Neural progenitor cell (in vitro differentiated cells): Measurements from ENCODE around the gene PRPF31. TPM values are rescaled to one million over a fixed set of nuclear protein-coding genes. Genes with fewer than 3 reads are reported as not detected.
A peak's percentile ranks its signal among the peaks of the same experiment; 100 is the strongest.

Source experiments
- DNase-seq: peaks from one replicate; pipeline ENCODE4 v3.0.0-alpha.2; 2016; ENCODE audit warnings: low spot score
- H2AFZ ChIP-seq: fragments of 200-600 bp; sonication (generic); replicated peaks from 2 replicates; pipeline ENCODE4 v1.6.1; 2016; ENCODE audit warnings: antibody characterized with exemption
- H3F3A ChIP-seq: fragments of 200-600 bp; sonication (generic); 2 replicates; pipeline ENCODE4 v1.6.1; 2016; ENCODE audit warnings: antibody characterized with exemption, low read depth
- H3K27ac ChIP-seq: fragments of 200-600 bp; sonication (generic); 2 replicates; pipeline ENCODE4 v1.5.1; 2016; ENCODE audit warnings: mild to moderate bottlenecking
- H3K27me3 ChIP-seq: fragments of 200-600 bp; sonication (generic); 2 replicates; pipeline ENCODE4 v1.6.1; 2016; ENCODE audit warnings: mild to moderate bottlenecking, moderate library complexity
- H3K36me3 ChIP-seq: fragments of 200-600 bp; sonication (generic); 2 replicates; pipeline ENCODE4 v1.5.1; 2016
- H3K4me1 ChIP-seq: fragments of 200-600 bp; sonication (generic); 2 replicates; pipeline ENCODE4 v1.6.1; 2016; ENCODE audit warnings: mixed run types
- H3K4me2 ChIP-seq: fragments of 200-600 bp; sonication (generic); 2 replicates; pipeline ENCODE4 v1.6.1; 2016
- H3K4me3 ChIP-seq: fragments of 200-600 bp; sonication (generic); 2 replicates; pipeline ENCODE4 v1.5.1; 2016
- H3K79me2 ChIP-seq: fragments of 200-600 bp; sonication (generic); 2 replicates; pipeline ENCODE4 v1.6.1; 2016; ENCODE audit warnings: low read depth
- H3K9ac ChIP-seq: fragments of 200-600 bp; sonication (generic); 2 replicates; pipeline ENCODE4 v1.6.1; 2016
- H3K9me3 ChIP-seq: fragments of 200-600 bp; sonication (generic); 2 replicates; pipeline ENCODE4 v1.5.1; 2016; ENCODE audit warnings: low read depth
- H4K20me1 ChIP-seq: fragments of 200-600 bp; sonication (generic); 2 replicates; pipeline ENCODE4 v1.6.1; 2016; ENCODE audit warnings: low read depth
- H3K27ac Mint-ChIP-seq: 3 replicates; pipeline ENCODE4 v1.8.0; 2021; ENCODE audit warnings: mixed read lengths
- H3K27me3 Mint-ChIP-seq: 2 replicates; pipeline ENCODE4 v1.8.0; 2022; ENCODE audit warnings: low read depth, mild to moderate bottlenecking, inconsistent platforms, moderate library complexity, mixed read lengths; ENCODE audit not compliant: insufficient read depth
- H3K36me3 Mint-ChIP-seq: 3 replicates; pipeline ENCODE4 v1.8.0; 2021; ENCODE audit warnings: mixed read lengths
- H3K4me1 Mint-ChIP-seq: 3 replicates; pipeline ENCODE4 v1.8.0; 2021; ENCODE audit warnings: mixed read lengths
- H3K4me3 Mint-ChIP-seq: 3 replicates; pipeline ENCODE4 v1.8.0; 2021; ENCODE audit warnings: mild to moderate bottlenecking, moderate library complexity, mixed read lengths
- H3K9me3 Mint-ChIP-seq: 3 replicates; pipeline ENCODE4 v1.8.0; 2020; ENCODE audit warnings: mixed read lengths
- EZH2 ChIP-seq: fragments of 200-600 bp; sonication (generic); IDR thresholded peaks from 2 replicates; pipeline ENCODE4 v1.6.1; 2017; ENCODE audit warnings: antibody characterized with exemption, mild to moderate bottlenecking, moderate library complexity
- EZH2phosphoT487 ChIP-seq: fragments of 200-600 bp; sonication (generic); IDR thresholded peaks from 2 replicates; pipeline ENCODE4 v1.6.1; 2017; ENCODE audit warnings: antibody characterized with exemption
- total RNA-seq: library from RNA; depleted of rRNA; stranded (reverse); fragments of >200 nt; gene quantifications from 2 replicates; pipeline ENCODE4 v1.2.3, GENCODE V29; 2015; ENCODE audit warnings: low replicate concordance
- TF ChIP-seq, protein P1 (sequence below): fragments of 200-600 bp; sonication (generic); IDR thresholded peaks from 2 replicates; pipeline ENCODE4 v1.5.1; 2017; ENCODE audit warnings: antibody characterized with exemption, mild to moderate bottlenecking

The PRPF31 gene, protein sequence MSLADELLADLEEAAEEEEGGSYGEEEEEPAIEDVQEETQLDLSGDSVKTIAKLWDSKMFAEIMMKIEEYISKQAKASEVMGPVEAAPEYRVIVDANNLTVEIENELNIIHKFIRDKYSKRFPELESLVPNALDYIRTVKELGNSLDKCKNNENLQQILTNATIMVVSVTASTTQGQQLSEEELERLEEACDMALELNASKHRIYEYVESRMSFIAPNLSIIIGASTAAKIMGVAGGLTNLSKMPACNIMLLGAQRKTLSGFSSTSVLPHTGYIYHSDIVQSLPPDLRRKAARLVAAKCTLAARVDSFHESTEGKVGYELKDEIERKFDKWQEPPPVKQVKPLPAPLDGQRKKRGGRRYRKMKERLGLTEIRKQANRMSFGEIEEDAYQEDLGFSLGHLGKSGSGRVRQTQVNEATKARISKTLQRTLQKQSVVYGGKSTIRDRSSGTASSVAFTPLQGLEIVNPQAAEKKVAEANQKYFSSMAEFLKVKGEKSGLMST
- total RNA-seq = 62.0 and 64.4 TPM in 2 replicates

DNA sequence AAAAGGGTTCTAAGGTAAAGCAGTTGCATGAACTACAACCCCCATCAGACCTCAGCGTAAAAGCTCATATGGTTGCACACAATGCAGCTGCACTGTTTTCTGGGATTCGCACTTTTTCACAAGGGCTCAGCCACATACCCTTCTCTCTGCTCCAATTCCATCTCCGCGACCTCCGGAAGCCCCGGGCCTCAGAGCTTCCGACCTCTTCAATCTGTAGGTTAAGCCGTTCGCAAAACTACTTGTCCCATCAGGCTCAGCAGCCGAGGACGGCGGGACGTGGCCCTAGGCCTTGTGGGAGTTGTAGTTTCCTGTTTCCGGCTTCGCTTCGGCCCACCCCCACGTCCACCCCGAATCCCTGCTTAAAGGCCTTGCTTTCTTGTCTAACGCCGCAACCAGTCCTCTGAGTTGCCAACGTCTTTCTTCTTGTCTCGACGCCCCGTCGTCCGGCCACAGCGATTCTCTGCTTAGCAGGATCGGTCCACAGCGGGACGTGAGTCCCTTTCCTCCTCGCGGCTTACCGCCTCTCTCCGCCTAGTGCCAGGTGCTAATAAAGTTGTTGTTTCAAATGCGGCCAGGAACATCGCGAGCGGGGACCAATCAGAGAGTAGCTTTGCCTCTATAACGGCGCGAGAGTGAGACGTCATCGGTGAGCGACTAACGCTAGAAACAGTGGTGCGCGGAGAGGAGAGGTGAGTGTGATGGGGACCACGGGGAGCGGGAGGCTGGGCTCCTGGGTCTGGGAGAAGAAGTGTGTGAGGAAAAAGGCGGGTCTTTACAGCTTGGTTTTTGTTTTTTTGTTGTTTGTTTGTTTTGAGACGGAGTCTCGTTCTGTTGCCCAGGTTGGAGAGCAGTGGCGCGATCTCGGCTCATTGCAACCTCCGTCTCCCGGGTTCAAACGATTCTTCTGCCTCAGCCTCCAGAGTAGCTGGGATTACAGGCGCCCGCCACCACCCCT, at the start of gene PRPF31, which contains the start of gene TFPT:
TSS of gene PRPF31 (plus strand) at position 646 of the 955 bp plus-strand sequence. CDS start 2,525 bp downstream, outside the sequence.
TSS of gene TFPT (minus strand) at position 549 of the 955 bp plus-strand sequence. CDS start at position 161, 388 bp downstream.
- Histone ChIP-seq H3K27me3 (no peaks in the 10 kb centered on the region), H2AFZ (peak within 1 kb of the TSS; percentile 95), H3K9me3 (no peaks in the 10 kb centered on the region), H3K79me2 (peaks cover 23% of the 10 kb centered on the region), H3K36me3 (no peaks in the 10 kb centered on the region), H3F3A (peaks cover 5% of the 10 kb centered on the region), H3K4me1 (peaks cover 5% of the 10 kb centered on the region), H3K4me3 (peak within 1 kb of the TSS; percentile 75), H4K20me1 (peaks cover 13% of the 10 kb centered on the region), H3K4me2 (peak within 1 kb of the TSS; percentile 90), H3K9ac (peak within 1 kb of the TSS; percentile 83), H3K27ac (no peak within 1 kb of the TSS)
- H3K36me3 Mint-ChIP-seq = peaks cover 16% of the 10 kb centered on the region
- peaks cover 12% of the 10 kb centered on the region for H3K27me3 Mint-ChIP-seq
- H3K4me1 Mint-ChIP-seq = peaks cover 25% of the 10 kb centered on the region
- TF ChIP-seq EZH2 (no peak), EZH2phosphoT487 (no peak)
- TF ChIP-seq, protein P1, sequence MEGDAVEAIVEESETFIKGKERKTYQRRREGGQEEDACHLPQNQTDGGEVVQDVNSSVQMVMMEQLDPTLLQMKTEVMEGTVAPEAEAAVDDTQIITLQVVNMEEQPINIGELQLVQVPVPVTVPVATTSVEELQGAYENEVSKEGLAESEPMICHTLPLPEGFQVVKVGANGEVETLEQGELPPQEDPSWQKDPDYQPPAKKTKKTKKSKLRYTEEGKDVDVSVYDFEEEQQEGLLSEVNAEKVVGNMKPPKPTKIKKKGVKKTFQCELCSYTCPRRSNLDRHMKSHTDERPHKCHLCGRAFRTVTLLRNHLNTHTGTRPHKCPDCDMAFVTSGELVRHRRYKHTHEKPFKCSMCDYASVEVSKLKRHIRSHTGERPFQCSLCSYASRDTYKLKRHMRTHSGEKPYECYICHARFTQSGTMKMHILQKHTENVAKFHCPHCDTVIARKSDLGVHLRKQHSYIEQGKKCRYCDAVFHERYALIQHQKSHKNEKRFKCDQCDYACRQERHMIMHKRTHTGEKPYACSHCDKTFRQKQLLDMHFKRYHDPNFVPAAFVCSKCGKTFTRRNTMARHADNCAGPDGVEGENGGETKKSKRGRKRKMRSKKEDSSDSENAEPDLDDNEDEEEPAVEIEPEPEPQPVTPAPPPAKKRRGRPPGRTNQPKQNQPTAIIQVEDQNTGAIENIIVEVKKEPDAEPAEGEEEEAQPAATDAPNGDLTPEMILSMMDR = no peak
- peak; percentile 99 for DNase-seq
- H3K27ac Mint-ChIP-seq = peak within 1 kb of the TSS; percentile 46
- no peaks in the 10 kb centered on the region for H3K9me3 Mint-ChIP-seq
- peak within 1 kb of the TSS; percentile 97 for H3K4me3 Mint-ChIP-seq

DNA sequence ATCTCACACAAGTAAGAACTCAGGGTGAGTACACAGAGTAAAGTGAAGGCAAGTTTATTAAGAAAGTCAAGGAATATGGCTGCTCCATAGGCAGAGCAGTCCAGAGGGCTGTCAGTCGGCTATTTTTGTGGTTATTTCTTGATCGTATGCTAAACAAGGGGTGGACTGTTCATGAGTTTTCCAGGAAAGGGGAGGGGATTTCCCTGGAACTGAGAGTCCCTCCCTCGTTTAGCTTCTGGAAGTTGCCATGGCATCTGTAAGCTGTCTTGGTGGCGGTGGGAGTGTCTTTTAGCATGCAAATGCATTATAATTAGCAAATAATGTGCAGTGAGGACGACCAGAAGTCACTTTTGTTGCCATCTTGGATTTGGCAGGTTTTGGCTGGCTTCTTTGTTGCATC, 46.1 kb upstream of the PRPF31 start:
- no peaks in the 10 kb centered on the region for H3K9me3 ChIP-seq
- Mint-ChIP-seq H3K4me1 (no peaks in the 10 kb centered on the region), H3K36me3 (no peaks in the 10 kb centered on the region), H3K27ac (no peak overlapping the region), H3K27me3 (peaks cover 9% of the 10 kb centered on the region), H3K4me3 (no peak overlapping the region), H3K9me3 (peaks cover 11% of the 10 kb centered on the region)
- H3K9ac ChIP-seq = no peak overlapping the region
- no peaks in the 10 kb centered on the region for H3K79me2 ChIP-seq
- H3K4me1 ChIP-seq = no peaks in the 10 kb centered on the region
- no peaks in the 10 kb centered on the region for H4K20me1 ChIP-seq
- H3K4me3 ChIP-seq = no peak overlapping the region
- DNase-seq = no peak
- H3K27me3 ChIP-seq = no peaks in the 10 kb centered on the region
- TF ChIP-seq EZH2phosphoT487 (no peak), EZH2 (no peak)
- TF ChIP-seq, protein P1 = no peak
- no peak overlapping the region for H3K4me2 ChIP-seq
- no peaks in the 10 kb centered on the region for H3K36me3 ChIP-seq
- no peak overlapping the region for H2AFZ ChIP-seq
- no peaks in the 10 kb centered on the region for H3F3A ChIP-seq
- H3K27ac ChIP-seq = no peak overlapping the region

DNA sequence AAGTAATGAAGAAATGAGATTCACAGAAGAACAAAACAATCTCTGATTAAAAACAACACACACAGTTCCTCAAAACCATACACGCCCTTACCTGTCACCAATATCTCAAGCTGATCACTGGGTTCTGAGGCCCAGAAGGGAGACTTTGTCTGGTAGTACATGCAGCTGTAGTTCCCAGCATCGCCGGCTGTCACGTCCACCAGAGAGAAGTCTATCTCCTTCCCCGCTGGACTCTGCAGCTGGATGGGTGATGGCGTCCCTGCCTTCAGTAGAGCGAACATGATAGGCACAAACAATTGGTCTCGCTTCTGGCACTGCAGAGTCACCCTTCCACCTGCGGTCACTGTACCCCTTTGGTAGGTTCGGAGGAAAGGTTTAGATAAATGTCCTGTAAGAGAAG, 41.7 kb upstream of the PRPF31 start:
- DNase-seq = no peak
- Histone ChIP-seq H3K79me2 (no peaks in the 10 kb centered on the region), H2AFZ (no peak overlapping the region), H3K27ac (no peak overlapping the region), H3F3A (no peaks in the 10 kb centered on the region), H3K4me3 (no peak overlapping the region), H3K36me3 (no peaks in the 10 kb centered on the region), H3K4me1 (no peaks in the 10 kb centered on the region), H3K9me3 (no peaks in the 10 kb centered on the region), H3K27me3 (no peaks in the 10 kb centered on the region), H3K9ac (no peak overlapping the region), H4K20me1 (no peaks in the 10 kb centered on the region), H3K4me2 (no peak overlapping the region)
- TF ChIP-seq, protein P1 = no peak
- no peak for TF ChIP-seq EZH2phosphoT487
- no peak for TF ChIP-seq EZH2
- peaks cover 9% of the 10 kb centered on the region for H3K9me3 Mint-ChIP-seq
- H3K27me3 Mint-ChIP-seq = peaks cover 7% of the 10 kb centered on the region
- no peak overlapping the region for H3K4me3 Mint-ChIP-seq
- H3K36me3 Mint-ChIP-seq = no peaks in the 10 kb centered on the region
- H3K4me1 Mint-ChIP-seq = no peaks in the 10 kb centered on the region
- H3K27ac Mint-ChIP-seq = no peak overlapping the region
